GM12874 (cell line): Measurements from ENCODE around the gene ESD.

Experiments used
- CTCF ChIP-seq: IDR thresholded peaks from 2 replicates; pipeline ENCODE4 v1.5.1; 2011; ENCODE audit warnings: low read depth, mild to moderate bottlenecking, control low read depth, low read length, moderate library complexity; ENCODE audit not compliant: insufficient read depth

ESD gene

DNA sequence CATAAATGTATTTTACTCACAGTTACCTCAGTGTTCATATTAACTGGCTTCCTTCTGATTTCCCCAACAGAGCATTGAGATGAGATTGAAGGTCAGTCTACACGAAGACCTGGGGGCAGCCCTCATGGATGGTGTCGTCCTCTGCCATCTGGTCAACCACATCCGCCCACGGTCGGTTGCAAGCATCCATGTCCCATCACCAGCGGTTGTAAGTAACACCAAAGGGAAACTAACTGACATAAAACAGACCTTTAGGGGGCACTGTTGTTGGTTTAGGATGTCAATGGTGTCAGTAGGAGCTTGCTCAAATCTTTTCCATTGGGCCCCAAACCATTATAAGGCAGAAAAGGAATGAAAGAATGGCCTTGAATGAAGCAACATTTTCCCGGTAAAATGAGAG is 68.2 kb downstream of the ESD start:
- TF ChIP-seq CTCF, result peak; percentile 24; the same call in 1 of the 2 replicates

- TF ChIP-seq CTCF, result no peak
Observed at GRCh38 chr13:46726347-46726746, 70.6 kb downstream of the ESD start.
